CD14-positive monocyte (primary cell): Measurements from ENCODE around the gene TPGS1. TPM values are rescaled to one million over a fixed set of nuclear protein-coding genes. Genes with fewer than 3 reads are reported as not detected.

Experiments used
- DNase-seq, 3 donors: peaks; one replicate each; pipeline ENCODE4 v3.0.0-alpha.2; 2011 to 2022
- H2AFZ ChIP-seq: 2 replicates; pipeline ENCODE4 v1.6.0; 2012; ENCODE audit warnings: mild to moderate bottlenecking, low read depth, low read length, inconsistent platforms; ENCODE audit not compliant: insufficient read depth, poor library complexity, severe bottlenecking
- H3K27ac ChIP-seq, 2 donors: 1 replicate in 1 of 2; 2 replicates in 1 of 2; pipeline ENCODE4 v1.5.1; 2012 to 2013; ENCODE audit warnings: low read length in 2 of 2, control low read depth in 1 of 2, inconsistent platforms in 1 of 2, low read depth in 1 of 2, mild to moderate bottlenecking in 1 of 2
- H3K27me3 ChIP-seq, 2 donors: one replicate each; pipeline versions ENCODE4 v1.6.0 to v1.6.1; 2011 to 2013; ENCODE audit warnings: low read length in 2 of 2; ENCODE audit not compliant: control insufficient read depth in 2 of 2, insufficient read depth in 2 of 2
- H3K36me3 ChIP-seq, 2 donors: replicated peaks in 1 of 2; 1 replicate in 1 of 2; 2 replicates in 1 of 2; pipeline versions ENCODE4 v1.5.1 to v1.6.1; 2012 to 2013; ENCODE audit warnings: low read length in 2 of 2, control low read depth in 1 of 2, inconsistent platforms in 1 of 2, mild to moderate bottlenecking in 1 of 2; ENCODE audit not compliant: insufficient read depth in 2 of 2, control insufficient read depth in 1 of 2
- H3K4me1 ChIP-seq, 2 donors: 1 replicate in 1 of 2; 2 replicates in 1 of 2; pipeline versions ENCODE4 v1.5.1 to v1.6.1; 2012 to 2013; ENCODE audit warnings: low read length in 2 of 2, control low read depth in 1 of 2, inconsistent platforms in 1 of 2, mild to moderate bottlenecking in 1 of 2, moderate library complexity in 1 of 2; ENCODE audit not compliant: insufficient read depth in 2 of 2, control insufficient read depth in 1 of 2
- H3K4me2 ChIP-seq: replicated peaks from 2 replicates; pipeline ENCODE3; 2012; ENCODE audit warnings: low read length, moderate library complexity, mild to moderate bottlenecking; ENCODE audit not compliant: poor library complexity, severe bottlenecking; ENCODE audit errors: extremely low read depth
- H3K4me3 ChIP-seq, 3 experiments: fragments of 200-600 bp in 1 of 3; sonication (generic) in 1 of 3; replicated peaks in 1 of 3; 1 replicate in 2 of 3; 2 replicates in 1 of 3; pipeline ENCODE4 v1.5.1; 2011 to 2013; ENCODE audit warnings: low read length in 3 of 3, mild to moderate bottlenecking in 3 of 3, control low read depth in 2 of 3, low read depth in 2 of 3, inconsistent platforms in 1 of 3, moderate library complexity in 1 of 3
- H3K79me2 ChIP-seq: 2 replicates; pipeline ENCODE4 v1.6.0; 2012; ENCODE audit warnings: mild to moderate bottlenecking, control low read depth, inconsistent platforms, low read length, moderate library complexity; ENCODE audit not compliant: insufficient read depth
- H3K9ac ChIP-seq: 2 replicates; pipeline ENCODE4 v1.6.0; 2017; ENCODE audit warnings: low read length, mild to moderate bottlenecking; ENCODE audit not compliant: insufficient read depth, poor library complexity, severe bottlenecking
- H3K9me3 ChIP-seq, 2 donors: replicated peaks in 1 of 2; 1 replicate in 1 of 2; 2 replicates in 1 of 2; pipeline versions ENCODE4 v1.5.1 to v1.6.1; 2012 to 2013; ENCODE audit warnings: low read length in 2 of 2, control low read depth in 1 of 2; ENCODE audit not compliant: control insufficient read depth in 1 of 2, insufficient read depth in 1 of 2
- H4K20me1 ChIP-seq: 2 replicates; pipeline ENCODE4 v1.6.0; 2012; ENCODE audit warnings: mild to moderate bottlenecking, low read length, control low read depth, moderate library complexity; ENCODE audit not compliant: insufficient read depth
- H3K27ac Mint-ChIP-seq, 7 donors: one replicate each; pipeline ENCODE4 v1.8.0; 2020; ENCODE audit warnings: mild to moderate bottlenecking in 7 of 7, mixed read lengths in 7 of 7, moderate library complexity in 6 of 7, inconsistent platforms in 2 of 7
- H3K27me3 Mint-ChIP-seq, 3 donors: one replicate each; pipeline ENCODE4 v1.8.0; 2021 to 2022; ENCODE audit warnings: low read depth in 3 of 3, mild to moderate bottlenecking in 3 of 3, mixed read lengths in 3 of 3, moderate library complexity in 3 of 3, inconsistent platforms in 1 of 3
- H3K36me3 Mint-ChIP-seq, 2 donors: one replicate each; pipeline ENCODE4 v1.8.0; 2020; ENCODE audit warnings: mixed read lengths in 2 of 2, inconsistent platforms in 1 of 2, mild to moderate bottlenecking in 1 of 2
- H3K4me1 Mint-ChIP-seq: one replicate; pipeline ENCODE4 v1.8.0; 2020; ENCODE audit warnings: mild to moderate bottlenecking, mixed read lengths
- H3K4me3 Mint-ChIP-seq, 2 donors: one replicate each; pipeline ENCODE4 v1.8.0; 2020; ENCODE audit warnings: mild to moderate bottlenecking in 2 of 2, mixed read lengths in 2 of 2, moderate library complexity in 1 of 2
- H3K9me3 Mint-ChIP-seq, 7 donors: one replicate each; pipeline ENCODE4 v1.8.0; 2020 to 2022; ENCODE audit warnings: mixed read lengths in 7 of 7, mild to moderate bottlenecking in 6 of 7, moderate library complexity in 6 of 7, inconsistent platforms in 2 of 7
- WGBS: methylation state at CpG from one replicate; pipeline ENCODE4 v1.1.5; 2013; ENCODE audit warnings: missing lambda C conversion rate; ENCODE audit not compliant: insufficient coverage; 5-methylcytosine and 5-hydroxymethylcytosine counted together
- intact Hi-C, 2 donors: fragments of 100-400 bp; cut with micrococcal nuclease; formaldehyde crosslinking; loops; one replicate each; pipeline versions ENCODE4 v1.15.0 to v1.15.1; 2023
- polyA plus RNA-seq, 3 donors: library from polyadenylated mRNA; depleted of rRNA in 1 of 3; unstranded in 2 of 3; stranded (reverse) in 1 of 3; fragments of 300-500 nt in 2 of 3; fragments of >200 nt in 1 of 3; fragmentation: Illumina TruSeq in 2 of 3; gene quantifications; 1 replicate in 2 of 3; 2 replicates in 1 of 3; pipeline ENCODE4 v1.2.3, GENCODE V29; 2012 to 2021
- TF ChIP-seq, protein P1 (sequence below): fragments of 200-600 bp; IDR thresholded peaks from one replicate; pipeline ENCODE4 v1.8.0; 2022; ENCODE audit warnings: antibody characterized with exemption, mild to moderate bottlenecking

TPGS1 gene
- polyA plus RNA-seq, 3 donors, result 9.2 to 48.1 (median 14.2) TPM

DNA sequence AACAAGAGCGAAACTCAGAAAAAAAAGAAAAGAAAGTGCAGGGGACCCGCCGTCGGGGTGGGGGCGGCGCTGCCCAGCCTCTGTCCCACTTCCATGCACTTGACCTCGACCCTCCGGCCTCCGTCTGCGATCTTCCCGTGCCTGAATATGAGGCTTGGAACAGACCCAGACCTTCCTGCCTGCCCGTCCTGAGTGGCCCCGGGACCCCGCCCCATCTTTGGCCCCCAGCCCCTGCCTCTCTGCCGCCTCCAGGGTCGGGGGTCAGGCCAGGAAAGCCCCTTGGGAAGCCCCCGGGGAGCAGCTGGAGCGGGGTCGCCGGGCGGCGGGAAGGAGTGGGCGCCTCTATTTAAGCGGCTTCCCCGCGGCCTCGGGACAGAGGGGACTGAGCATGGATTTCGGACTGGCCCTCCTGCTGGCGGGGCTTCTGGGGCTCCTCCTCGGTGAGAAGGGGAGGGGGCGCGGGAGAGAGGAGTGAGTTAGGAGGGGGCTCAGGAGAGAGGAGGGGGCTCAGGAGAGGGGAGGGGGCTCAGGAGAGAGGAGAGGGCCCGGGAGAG is 11.1 kb upstream of the TPGS1 start, which contains the start of gene MADCAM1:
Gene MADCAM1, plus strand, starts transcription at position 375 of the 554 bp plus-strand sequence. Its CDS starts 14 bp downstream, at position 389.
- peak within 1 kb of the TSS in 1 of 2 donors; percentile 67 for H3K4me3 Mint-ChIP-seq
- H3K4me3 ChIP-seq, result no peak within 1 kb of the TSS

DNA sequence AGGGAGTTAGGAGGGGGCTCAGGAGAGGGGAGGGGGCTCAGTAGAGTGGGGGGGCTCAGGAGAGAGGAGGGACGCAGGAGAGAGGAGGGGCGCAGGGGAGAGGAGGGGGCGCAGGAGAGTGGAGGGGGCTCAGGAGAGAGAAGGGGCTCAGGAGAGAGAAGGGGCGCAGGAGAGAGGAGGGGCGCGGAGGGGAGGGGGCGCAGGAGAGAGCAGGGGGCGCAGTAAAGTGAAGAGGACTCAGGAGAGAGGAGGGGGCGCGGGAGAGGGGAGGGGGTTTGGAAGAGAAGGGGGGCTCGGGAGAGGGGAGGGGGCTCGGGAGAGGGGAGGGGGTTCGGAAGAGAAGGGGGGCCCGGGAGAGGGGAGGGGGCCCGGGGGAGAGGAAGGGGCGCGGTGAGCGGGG is 10.3 kb upstream of the TPGS1 start:
- Histone ChIP-seq H4K20me1 (no peaks in the 10 kb centered on the region), H3K36me3 (no peaks in the 10 kb centered on the region), H3K4me3 (no peak overlapping the region), H3K9ac (no peak overlapping the region), H2AFZ (no peak overlapping the region), H3K27me3 (peaks cover 16 to 49% of the 10 kb centered on the region in 2 donors), H3K4me1 (no peaks in the 10 kb centered on the region), H3K9me3 (peaks cover 13 to 16% of the 10 kb centered on the region in 2 donors), H3K4me2 (no peak overlapping the region), H3K79me2 (no peaks in the 10 kb centered on the region), H3K27ac (no peak overlapping the region)
- Mint-ChIP-seq H3K4me3 (no peak overlapping the region), H3K27ac (no peak overlapping the region), H3K27me3 (peaks cover 36 to 72% (median 62%) of the 10 kb centered on the region in 3 donors), H3K4me1 (no peaks in the 10 kb centered on the region), H3K36me3 (peaks cover 0 to 4% of the 10 kb centered on the region in 2 donors), H3K9me3 (peaks cover 2 to 44% (median 26%) of the 10 kb centered on the region in 7 donors)
- TF ChIP-seq, protein P1, sequence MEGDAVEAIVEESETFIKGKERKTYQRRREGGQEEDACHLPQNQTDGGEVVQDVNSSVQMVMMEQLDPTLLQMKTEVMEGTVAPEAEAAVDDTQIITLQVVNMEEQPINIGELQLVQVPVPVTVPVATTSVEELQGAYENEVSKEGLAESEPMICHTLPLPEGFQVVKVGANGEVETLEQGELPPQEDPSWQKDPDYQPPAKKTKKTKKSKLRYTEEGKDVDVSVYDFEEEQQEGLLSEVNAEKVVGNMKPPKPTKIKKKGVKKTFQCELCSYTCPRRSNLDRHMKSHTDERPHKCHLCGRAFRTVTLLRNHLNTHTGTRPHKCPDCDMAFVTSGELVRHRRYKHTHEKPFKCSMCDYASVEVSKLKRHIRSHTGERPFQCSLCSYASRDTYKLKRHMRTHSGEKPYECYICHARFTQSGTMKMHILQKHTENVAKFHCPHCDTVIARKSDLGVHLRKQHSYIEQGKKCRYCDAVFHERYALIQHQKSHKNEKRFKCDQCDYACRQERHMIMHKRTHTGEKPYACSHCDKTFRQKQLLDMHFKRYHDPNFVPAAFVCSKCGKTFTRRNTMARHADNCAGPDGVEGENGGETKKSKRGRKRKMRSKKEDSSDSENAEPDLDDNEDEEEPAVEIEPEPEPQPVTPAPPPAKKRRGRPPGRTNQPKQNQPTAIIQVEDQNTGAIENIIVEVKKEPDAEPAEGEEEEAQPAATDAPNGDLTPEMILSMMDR, result no peak
- 0% methylated on average over 4 of the region's 18 CpGs for WGBS
- DNase-seq, result no peak
- intact Hi-C loops, result no loop called here

More for the DNA sequence above, 11.1 kb upstream of the TPGS1 start, which contains the start of gene MADCAM1:
- Histone ChIP-seq H3K27me3 (peaks cover 16 to 49% of the 10 kb centered on the region in 2 donors), H3K79me2 (no peaks in the 10 kb centered on the region), H3K4me2 (no peak within 1 kb of the TSS), H3K4me1 (no peaks in the 10 kb centered on the region), H3K27ac (no peak within 1 kb of the TSS), H2AFZ (no peak within 1 kb of the TSS), H3K36me3 (no peaks in the 10 kb centered on the region), H3K9ac (no peak within 1 kb of the TSS), H4K20me1 (no peaks in the 10 kb centered on the region), H3K9me3 (peaks cover 5 to 11% of the 10 kb centered on the region in 2 donors)
- Mint-ChIP-seq H3K27ac (peak within 1 kb of the TSS in 2 of 7 donors; percentile 13 to 30), H3K27me3 (peaks cover 36 to 72% (median 59%) of the 10 kb centered on the region in 3 donors), H3K4me1 (no peaks in the 10 kb centered on the region), H3K36me3 (peaks cover 0 to 4% of the 10 kb centered on the region in 2 donors), H3K9me3 (peaks cover 2 to 39% (median 25%) of the 10 kb centered on the region in 7 donors)
- TF ChIP-seq, protein P1, result no peak
- WGBS, result 21% methylated on average over 24 of the region's 33 CpGs
- DNase-seq, result no peak
- intact Hi-C loops, result no loop called here
